IPS DF 6.9 (cell line): ENCODE measurements around the gene EPN2.

Experiments used
- DNase-seq: peaks from one replicate; pipeline ENCODE4 v3.0.0-alpha.2; 2013; ENCODE audit warnings: low read depth, low spot score
- H3K27ac ChIP-seq: one replicate; pipeline ENCODE4 v1.5.1; 2013; ENCODE audit warnings: low read length, control low read depth
- H3K27me3 ChIP-seq: 2 replicates; pipeline ENCODE4 v1.6.1; 2013; ENCODE audit warnings: mild to moderate bottlenecking, low read length; ENCODE audit not compliant: control insufficient read depth, insufficient read depth
- H3K36me3 ChIP-seq: 2 replicates; pipeline ENCODE4 v1.6.1; 2013; ENCODE audit warnings: low read length; ENCODE audit not compliant: control insufficient read depth, insufficient read depth
- H3K4me1 ChIP-seq: 2 replicates; pipeline ENCODE4 v1.6.1; 2013; ENCODE audit warnings: low read length; ENCODE audit not compliant: control insufficient read depth, insufficient read depth
- H3K4me3 ChIP-seq: 2 replicates; pipeline ENCODE4 v1.5.1; 2013; ENCODE audit warnings: mild to moderate bottlenecking, low read length
- H3K9me3 ChIP-seq: 2 replicates; pipeline ENCODE4 v1.6.1; 2013; ENCODE audit warnings: low read length, inconsistent platforms; ENCODE audit not compliant: control insufficient read depth, insufficient read depth
- WGBS: extraction: QIAGEN DNeasy Blood & Tissue Kit; methylation state at CpG from one replicate; pipeline ENCODE4 v1.1.7; 2013; ENCODE audit warnings: mixed read lengths, missing lambda C conversion rate; ENCODE audit not compliant: insufficient read length, insufficient coverage; 5-methylcytosine and 5-hydroxymethylcytosine counted together

EPN2 gene

DNA sequence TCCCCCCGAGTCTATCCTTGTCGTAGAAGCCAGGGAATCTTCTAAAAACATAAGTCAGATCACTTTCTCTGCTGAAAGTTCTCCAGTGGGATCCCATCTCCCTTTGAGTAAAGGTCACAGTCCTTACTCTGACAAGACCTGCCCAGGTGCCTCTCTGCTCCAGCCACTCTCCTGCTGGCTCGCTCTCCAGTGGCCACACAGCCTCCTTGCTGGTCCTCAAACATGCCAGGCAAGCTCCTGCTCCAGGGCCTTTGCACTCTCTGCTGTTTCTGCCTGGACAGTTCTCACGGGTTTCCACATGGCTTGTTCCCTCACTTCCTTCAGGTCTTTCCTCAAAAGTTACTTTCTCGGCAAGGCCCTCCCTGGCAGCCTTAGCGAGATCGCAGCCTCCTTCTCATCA lies 122.0 kb downstream of the EPN2 start:
- Histone ChIP-seq H3K27me3 (no peaks in the 10 kb centered on the region), H3K4me3 (no peak overlapping the region), H3K4me1 (no peaks in the 10 kb centered on the region), H3K9me3 (no peaks in the 10 kb centered on the region), H3K36me3 (no peaks in the 10 kb centered on the region), H3K27ac (no peak overlapping the region)
- DNase-seq = no peak
- WGBS = no CpG with 5 or more reads among the region's 7 CpGs

GRCh38 chr17:19359856-19360255 lies 122.7 kb downstream of the EPN2 start:
- no CpG with 5 or more reads among the region's 5 CpGs for WGBS
- no peak for DNase-seq

DNA sequence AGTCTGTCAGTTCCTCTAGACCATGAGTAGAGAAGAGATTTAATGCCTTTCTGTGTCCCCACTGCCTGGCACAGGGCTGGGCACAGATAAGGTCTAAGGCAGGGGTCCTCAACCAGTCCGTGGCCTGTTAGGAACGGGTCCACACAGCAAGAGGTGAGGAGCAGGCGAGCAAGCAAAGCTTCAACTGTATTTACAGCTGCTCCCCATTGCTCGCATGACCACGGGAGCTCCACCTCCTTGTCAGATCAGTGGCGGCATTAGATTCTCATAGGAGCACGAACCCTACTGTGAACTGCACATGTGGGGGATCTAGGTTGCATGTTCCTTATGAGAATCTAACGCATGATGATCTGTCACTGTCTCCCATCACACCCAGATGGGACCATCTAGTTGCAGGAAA lies 123.6 kb downstream of the EPN2 start:
- Histone ChIP-seq H3K27me3 (no peaks in the 10 kb centered on the region), H3K4me1 (no peaks in the 10 kb centered on the region), H3K4me3 (no peak overlapping the region), H3K36me3 (no peaks in the 10 kb centered on the region), H3K27ac (no peak overlapping the region), H3K9me3 (no peaks in the 10 kb centered on the region)
- DNase-seq = no peak
- no CpG with 5 or more reads among the region's 8 CpGs for WGBS

More at GRCh38 chr17:19359856-19360255, 122.7 kb downstream of the EPN2 start:
- no peak overlapping the region for H3K27ac ChIP-seq
- H3K9me3 ChIP-seq = no peaks in the 10 kb centered on the region
- no peaks in the 10 kb centered on the region for H3K36me3 ChIP-seq
- no peaks in the 10 kb centered on the region for H3K4me1 ChIP-seq
- no peaks in the 10 kb centered on the region for H3K27me3 ChIP-seq
- no peak overlapping the region for H3K4me3 ChIP-seq

DNA sequence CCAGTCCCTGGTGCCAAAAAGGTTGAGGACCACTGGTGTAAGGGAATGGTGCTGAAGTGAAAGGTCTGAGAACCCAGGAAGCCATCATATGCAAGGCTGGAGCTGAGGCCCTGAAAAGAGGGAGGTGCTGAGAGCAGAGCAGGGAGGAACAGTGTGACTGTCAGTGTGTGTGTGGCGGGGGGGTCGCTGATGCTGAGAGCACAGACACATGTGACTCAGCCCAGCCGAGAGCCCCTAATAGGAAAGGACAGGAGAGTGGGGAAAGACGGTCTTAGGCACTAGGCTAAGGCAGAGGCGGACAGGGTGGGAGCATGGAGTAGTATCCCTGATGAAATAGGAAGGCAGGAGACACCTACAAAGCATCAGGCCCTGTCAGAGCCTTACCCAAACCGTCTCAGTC lies 124.2 kb downstream of the EPN2 start:
- no peak for DNase-seq
- no peaks in the 10 kb centered on the region for H3K9me3 ChIP-seq
- WGBS = no CpG with 5 or more reads among the region's 6 CpGs
- H3K4me1 ChIP-seq = no peaks in the 10 kb centered on the region
- no peak overlapping the region for H3K4me3 ChIP-seq
- no peaks in the 10 kb centered on the region for H3K27me3 ChIP-seq
- no peaks in the 10 kb centered on the region for H3K36me3 ChIP-seq
- no peak overlapping the region for H3K27ac ChIP-seq

- no peak for DNase-seq
- Histone ChIP-seq H3K4me3 (peak overlapping the region; percentile 71; the same call in 1 of the 2 replicates), H3K27ac (no peak overlapping the region), H3K9me3 (no peaks in the 10 kb centered on the region), H3K4me1 (no peaks in the 10 kb centered on the region), H3K36me3 (no peaks in the 10 kb centered on the region), H3K27me3 (no peaks in the 10 kb centered on the region)
- no CpG with 5 or more reads among the region's 16 CpGs for WGBS
Observed at GRCh38 chr17:19361944-19362276, 124.7 kb downstream of the EPN2 start.

GRCh38 chr17:19362277-19363113 lies 125.3 kb downstream of the EPN2 start, which contains the start of gene B9D1:
Gene B9D1, minus strand, starts transcription at chr17:19362723. Its CDS starts 154 bp downstream, at chr17:19362569.
- peak; percentile 80 for DNase-seq
- no CpG with 5 or more reads among the region's 83 CpGs for WGBS
- Histone ChIP-seq H3K27ac (no peak within 1 kb of the TSS), H3K4me1 (no peaks in the 10 kb centered on the region), H3K36me3 (no peaks in the 10 kb centered on the region), H3K27me3 (no peaks in the 10 kb centered on the region), H3K9me3 (no peaks in the 10 kb centered on the region), H3K4me3 (peak within 1 kb of the TSS; percentile 71; the same call in 1 of the 2 replicates)

DNA sequence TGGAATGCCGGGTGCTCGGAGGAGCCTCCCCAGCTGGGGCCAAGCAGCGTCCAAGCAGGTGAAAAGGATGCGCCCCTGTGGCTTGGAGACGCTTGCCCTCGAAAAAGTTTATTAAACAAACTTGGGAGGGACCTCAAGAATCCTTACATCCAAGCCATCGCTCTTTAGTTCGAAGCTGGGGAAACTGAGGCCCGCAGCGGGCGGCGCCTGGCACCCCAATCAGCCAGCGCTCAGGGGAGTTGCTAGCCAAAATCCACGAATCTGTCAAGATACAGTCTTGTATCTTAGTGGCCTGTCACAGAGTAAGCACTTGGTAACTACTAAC lies 125.9 kb downstream of the EPN2 start:
- no CpG with 5 or more reads among the region's 14 CpGs for WGBS
- H3K4me3 ChIP-seq = peak overlapping the region; percentile 71; the same call in 1 of the 2 replicates
- DNase-seq = no peak
- no peaks in the 10 kb centered on the region for H3K9me3 ChIP-seq
- H3K4me1 ChIP-seq = no peaks in the 10 kb centered on the region
- no peak overlapping the region for H3K27ac ChIP-seq
- no peaks in the 10 kb centered on the region for H3K36me3 ChIP-seq
- no peaks in the 10 kb centered on the region for H3K27me3 ChIP-seq

DNA sequence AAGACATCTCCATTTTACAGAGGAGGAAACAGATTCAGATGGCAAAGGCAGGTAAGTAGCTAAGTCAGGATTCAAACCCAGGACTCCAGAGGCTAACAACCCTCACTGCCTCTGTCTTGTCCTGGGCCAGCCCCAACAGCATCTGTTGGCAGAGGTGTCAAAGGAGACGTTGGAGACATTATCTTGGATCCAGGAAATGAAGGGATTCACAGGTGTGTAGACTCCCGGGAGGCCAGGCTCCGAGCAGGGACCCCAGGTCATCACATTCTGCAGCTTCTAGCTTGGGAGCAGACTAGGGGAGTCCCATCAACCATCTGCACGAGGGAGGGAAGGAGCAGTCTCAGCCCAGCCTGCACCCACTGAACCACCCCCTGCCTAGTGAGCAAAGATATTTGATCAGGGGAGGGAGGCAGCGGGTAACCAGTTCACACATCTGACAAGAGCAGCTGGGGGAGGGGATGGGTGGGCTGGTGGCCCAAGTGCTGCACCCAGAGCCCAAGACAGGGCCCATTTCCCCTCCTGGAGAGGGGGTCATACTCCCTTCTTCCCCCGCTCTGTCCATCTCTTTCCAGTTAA lies 126.4 kb downstream of the EPN2 start:
- Histone ChIP-seq H3K36me3 (no peaks in the 10 kb centered on the region), H3K27me3 (no peaks in the 10 kb centered on the region), H3K9me3 (no peaks in the 10 kb centered on the region), H3K27ac (no peak overlapping the region), H3K4me3 (no peak overlapping the region), H3K4me1 (no peaks in the 10 kb centered on the region)
- no peak for DNase-seq
- no CpG with 5 or more reads among the region's 6 CpGs for WGBS

GRCh38 chr17:19364699-19365498 lies 127.7 kb downstream of the EPN2 start:
- WGBS = no CpG with 5 or more reads among the region's 14 CpGs
- H3K36me3 ChIP-seq = no peaks in the 10 kb centered on the region

DNA sequence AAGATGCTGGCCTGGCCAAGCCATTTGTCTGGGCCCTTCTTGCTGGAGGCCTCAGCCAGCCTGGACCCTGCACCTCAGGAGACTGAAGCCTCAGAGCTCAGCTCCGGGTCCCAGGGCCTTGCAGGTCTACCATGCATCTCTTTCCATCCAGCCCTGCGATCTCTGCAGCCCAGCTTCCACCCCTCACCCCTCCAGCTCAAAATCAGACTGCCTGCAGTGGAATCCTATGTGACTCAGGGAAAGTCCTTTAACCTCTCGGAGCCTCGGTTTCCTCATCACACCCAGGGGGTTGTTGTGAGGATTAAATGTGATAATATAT lies 128.3 kb downstream of the EPN2 start:
- H3K36me3 ChIP-seq = no peaks in the 10 kb centered on the region

More at GRCh38 chr17:19364699-19365498, 127.7 kb downstream of the EPN2 start:
- DNase-seq = no peak
- Histone ChIP-seq H3K27ac (no peak overlapping the region), H3K4me1 (no peaks in the 10 kb centered on the region), H3K9me3 (no peaks in the 10 kb centered on the region), H3K27me3 (no peaks in the 10 kb centered on the region), H3K4me3 (no peak overlapping the region)

More for the DNA sequence above, 128.3 kb downstream of the EPN2 start:
- Histone ChIP-seq H3K27me3 (no peaks in the 10 kb centered on the region), H3K4me1 (no peaks in the 10 kb centered on the region), H3K4me3 (no peak overlapping the region), H3K27ac (no peak overlapping the region), H3K9me3 (no peaks in the 10 kb centered on the region)
- DNase-seq = no peak
- no CpG with 5 or more reads among the region's 4 CpGs for WGBS
